Medulla oblongata (tissue), 1 donor: ENCODE measurements around the gene AGAP1.

Experiments used
- DNase-seq: peaks from one replicate; pipeline ENCODE4 v3.0.0-alpha.2; 2015; ENCODE audit errors: extremely low spot score

AGAP1 gene

GRCh38 chr2:235765181-235765820 lies 271.5 kb downstream of the AGAP1 start:
- DNase-seq: no peak

DNA sequence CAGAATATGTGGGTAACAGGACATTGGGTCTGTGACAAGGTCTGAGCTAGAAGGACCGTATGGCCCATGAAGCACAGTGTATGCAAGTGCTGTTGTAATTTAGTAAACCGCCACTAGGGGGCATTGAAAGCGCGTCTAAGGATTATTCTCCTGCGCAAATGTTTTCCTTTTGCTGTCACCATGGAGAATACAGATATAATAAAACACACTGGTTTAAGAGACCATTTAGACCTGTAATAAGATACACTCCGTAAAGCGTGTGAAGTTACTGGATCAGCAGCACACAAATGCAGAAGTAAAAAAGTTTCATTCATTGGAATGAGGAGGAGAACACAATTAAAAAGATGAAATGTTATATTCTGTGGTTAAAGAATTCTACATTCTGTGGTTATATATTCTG lies 272.4 kb downstream of the AGAP1 start:
- DNase-seq: peak; percentile 91

DNA sequence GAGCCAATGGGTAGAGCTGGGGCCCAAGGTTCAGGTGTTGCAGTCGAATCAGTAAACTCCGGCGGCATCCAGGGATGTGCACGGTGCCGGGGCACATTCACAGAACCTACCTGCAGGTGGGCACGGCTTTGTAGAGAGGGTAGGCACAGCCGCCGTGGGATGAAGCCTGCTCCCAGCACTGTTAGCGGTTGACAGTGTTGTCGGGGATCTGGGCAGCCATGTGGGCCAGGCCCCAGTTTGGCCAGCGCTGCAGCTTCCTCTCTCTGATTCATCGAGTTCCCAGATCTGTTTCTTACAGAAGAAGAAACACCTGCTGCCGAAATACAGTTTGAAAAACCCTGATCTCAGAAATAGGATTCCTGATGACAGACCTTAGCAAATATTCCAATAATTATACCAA lies 274.8 kb downstream of the AGAP1 start:
- DNase-seq: no peak

GRCh38 chr2:235769046-235769445 lies 275.2 kb downstream of the AGAP1 start:
- DNase-seq: no peak

DNA sequence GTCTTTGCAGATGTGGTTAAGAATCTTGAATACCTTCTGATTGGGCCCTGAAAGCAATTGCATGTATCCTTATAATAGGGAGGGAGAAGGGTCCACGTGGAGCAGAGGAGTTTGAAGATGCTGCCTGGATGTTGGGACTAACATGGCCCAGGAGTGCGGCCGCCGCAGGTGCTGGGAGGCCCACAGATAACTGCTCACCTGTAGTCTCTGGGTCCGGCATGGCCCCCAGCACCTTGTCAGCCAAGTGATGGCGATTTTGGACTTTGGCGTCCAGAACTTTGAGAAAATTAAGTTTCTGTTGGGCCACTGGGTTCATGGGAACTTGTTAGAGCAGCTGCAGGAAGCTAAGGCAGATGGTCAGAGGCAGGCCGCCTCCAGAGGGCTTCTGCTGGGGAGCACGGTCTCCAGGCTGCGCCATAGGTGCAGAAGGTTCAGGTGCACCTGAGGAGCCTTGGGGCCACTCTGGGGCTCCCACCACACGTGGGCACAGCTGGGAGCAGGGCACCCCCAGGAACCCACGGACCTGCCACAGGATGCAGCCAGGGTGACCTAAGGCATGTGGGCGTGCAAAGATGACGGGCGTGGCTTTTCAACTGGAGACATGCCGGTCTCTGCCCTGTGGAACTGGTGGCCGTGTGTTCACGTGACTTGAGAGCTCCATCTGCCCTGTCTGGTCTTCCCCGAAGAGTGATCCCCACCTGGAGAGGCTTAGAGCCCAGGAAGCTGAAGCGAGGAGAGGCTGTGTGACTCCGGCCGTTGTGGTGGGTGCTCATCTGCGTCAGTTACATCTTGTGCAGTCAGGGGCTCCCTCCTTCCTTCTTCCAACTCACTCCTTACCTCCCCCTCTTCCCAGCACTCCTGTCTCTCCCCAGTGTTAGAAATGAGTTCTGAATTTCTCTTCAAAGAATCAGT lies 277.3 kb downstream of the AGAP1 start:
- no peak for DNase-seq

GRCh38 chr2:235773188-235773928 lies 279.5 kb downstream of the AGAP1 start:
- DNase-seq: no peak

DNA sequence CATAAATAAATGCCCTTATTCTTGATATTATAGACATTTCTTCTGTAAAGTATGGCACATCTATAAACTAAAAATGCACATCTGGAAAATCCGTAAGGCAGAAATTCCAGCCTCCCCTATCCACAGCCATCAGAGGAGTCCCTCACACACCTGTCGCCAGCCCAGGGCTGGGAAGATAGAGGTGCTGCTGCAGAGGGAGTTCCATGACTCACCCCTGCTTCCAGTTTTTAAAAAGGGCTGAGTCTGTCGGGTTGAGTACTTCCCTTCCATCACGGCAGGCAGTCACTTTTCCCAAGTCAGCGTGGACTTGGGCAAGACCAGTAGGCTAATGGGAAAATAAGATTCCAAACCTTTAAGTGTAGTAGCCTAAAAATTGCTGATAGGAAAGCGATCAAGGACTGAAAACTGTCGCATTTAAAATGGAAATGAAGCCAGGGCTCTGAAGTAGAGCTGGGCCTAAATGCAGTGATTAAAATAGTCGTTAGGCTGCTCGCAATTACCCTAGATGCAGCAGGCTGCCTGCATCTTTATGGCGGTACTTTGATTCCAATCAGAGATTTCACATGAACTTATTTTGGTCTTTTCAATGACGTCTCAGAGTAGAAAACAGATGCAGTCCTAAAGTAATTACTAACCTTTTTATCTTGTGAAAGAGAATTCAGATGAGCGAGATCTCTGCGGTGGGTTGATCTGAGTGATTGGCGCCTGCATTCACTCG lies 280.5 kb downstream of the AGAP1 start:
- no peak for DNase-seq

DNA sequence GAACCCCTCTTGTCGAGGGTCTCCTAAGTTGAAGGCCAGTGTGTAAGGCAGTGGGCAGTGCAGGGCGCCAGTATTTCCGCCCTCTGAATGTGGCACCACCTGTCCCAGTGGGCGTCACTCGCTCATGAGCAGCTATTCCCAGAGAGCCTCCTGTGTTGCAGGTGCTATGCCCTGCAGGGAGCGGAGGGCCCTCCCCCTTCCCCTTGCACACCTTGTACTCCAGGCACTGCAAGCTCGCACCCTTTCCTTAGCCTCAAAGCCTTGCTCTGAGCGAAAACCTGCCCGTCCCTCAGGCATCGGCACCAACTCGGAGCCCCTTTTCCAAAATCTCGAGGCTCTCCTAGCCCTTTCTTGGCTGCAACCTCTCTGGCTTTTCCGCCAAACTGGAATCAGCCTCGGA lies 282.7 kb downstream of the AGAP1 start:
- no peak for DNase-seq

- DNase-seq: peak; percentile 81
Measured at GRCh38 chr2:235779444-235779896, 285.6 kb downstream of the AGAP1 start.

DNA sequence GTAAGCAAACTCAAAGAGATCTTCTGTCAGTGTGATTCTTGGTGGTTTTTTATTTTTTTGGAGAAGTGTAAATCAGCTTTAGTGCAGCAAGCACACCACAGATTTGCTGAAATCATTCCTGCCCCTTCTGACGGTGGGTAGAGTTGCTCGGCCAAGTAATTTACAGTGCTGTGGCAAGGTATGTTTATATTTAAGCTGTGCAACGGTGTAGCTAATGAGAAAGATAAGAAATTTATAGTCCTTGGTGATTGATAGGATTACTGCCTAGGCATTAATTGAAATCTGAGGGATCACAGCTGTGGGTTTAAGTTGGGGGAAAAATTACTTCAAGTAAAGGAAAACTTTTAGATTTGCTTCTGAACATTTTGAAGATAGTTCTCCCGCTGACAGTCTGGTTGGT lies 286.6 kb downstream of the AGAP1 start:
- no peak for DNase-seq

DNA sequence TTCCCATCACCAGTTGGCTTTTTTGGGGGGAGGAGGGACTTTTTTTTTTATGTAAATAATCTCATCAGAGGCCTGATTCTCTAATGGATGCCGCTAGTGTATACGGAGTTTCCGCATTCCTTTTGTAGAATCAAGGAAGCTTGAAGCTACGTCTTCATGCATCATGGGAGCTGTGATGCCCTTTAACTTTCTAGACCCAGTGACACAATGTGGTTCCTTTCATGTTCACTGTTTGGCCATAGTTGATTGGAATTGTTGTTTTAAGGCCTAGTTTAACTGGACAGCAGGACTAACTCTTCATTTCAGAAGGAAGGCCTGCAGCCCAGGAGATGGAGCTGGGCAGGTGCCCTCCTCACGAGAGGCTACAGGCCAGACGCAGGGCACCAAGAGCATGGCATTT lies 287.9 kb downstream of the AGAP1 start:
- no peak for DNase-seq

GRCh38 chr2:235784788-235785187 lies 290.9 kb downstream of the AGAP1 start:
- DNase-seq: no peak

GRCh38 chr2:235789552-235789951 lies 295.7 kb downstream of the AGAP1 start:
- no peak for DNase-seq

- no peak for DNase-seq
Measured at GRCh38 chr2:235793163-235793752, 299.4 kb downstream of the AGAP1 start.

DNA sequence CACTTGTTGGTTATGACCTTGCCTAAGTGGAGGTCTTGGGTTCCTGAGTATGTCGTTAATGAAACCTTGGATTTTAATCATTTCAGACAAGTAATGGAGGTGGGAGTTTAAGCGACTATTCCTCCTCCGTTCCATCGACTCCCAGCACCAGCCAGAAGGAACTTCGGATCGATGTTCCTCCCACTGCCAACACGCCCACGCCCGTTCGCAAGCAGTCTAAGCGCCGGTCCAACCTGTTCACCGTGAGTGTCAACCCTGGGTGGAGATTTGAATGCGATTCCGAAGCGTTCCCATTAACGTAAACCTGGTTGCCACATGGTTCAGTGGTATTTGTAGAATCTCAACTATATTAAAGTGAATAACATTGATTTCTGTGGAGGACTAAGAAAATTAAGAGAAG lies 305.4 kb downstream of the AGAP1 start:
- DNase-seq: no peak

GRCh38 chr2:235802542-235802941 lies 308.7 kb downstream of the AGAP1 start:
- DNase-seq: no peak

DNA sequence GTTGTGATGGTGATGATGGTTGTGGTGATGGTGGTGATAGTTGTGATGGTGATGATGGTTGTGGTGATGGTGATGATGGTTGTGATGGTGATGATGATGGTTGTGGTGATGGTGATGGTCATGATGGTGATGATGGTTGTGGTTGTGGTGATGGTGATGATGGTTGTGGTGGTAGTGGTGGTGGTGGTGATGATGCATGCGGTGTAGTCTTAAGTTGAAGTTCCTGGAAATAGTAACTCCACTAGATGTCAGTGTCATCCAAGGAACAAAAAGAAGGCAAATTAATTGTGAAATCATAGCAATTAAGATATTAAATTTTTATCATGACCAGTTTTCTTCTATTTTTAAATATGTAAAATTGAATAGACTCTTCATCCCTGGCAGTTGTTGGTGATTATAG lies 309.2 kb downstream of the AGAP1 start:
- no peak for DNase-seq

DNA sequence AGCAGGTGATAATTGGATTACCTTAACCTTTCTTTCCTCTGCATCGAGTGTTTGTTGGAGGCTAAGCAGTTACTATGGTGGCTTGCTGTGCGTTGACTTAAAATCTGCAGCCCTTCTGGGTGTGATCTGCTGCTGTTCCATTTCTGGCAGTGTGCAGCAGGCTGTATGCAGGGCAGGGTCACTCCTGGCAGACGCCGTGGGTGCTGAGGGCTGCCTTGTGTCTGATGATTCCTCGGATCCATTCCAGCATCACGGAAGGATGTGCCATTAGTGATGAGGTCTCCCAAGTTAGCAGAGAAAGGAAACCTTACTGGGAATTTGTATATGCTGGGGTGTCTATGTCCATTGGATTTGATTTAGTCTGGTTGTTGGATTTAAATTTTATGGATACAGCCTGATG lies 310.8 kb downstream of the AGAP1 start:
- DNase-seq: no peak

- DNase-seq: peak; percentile 40
Measured at GRCh38 chr2:235806986-235807750, 313.3 kb downstream of the AGAP1 start.

DNA sequence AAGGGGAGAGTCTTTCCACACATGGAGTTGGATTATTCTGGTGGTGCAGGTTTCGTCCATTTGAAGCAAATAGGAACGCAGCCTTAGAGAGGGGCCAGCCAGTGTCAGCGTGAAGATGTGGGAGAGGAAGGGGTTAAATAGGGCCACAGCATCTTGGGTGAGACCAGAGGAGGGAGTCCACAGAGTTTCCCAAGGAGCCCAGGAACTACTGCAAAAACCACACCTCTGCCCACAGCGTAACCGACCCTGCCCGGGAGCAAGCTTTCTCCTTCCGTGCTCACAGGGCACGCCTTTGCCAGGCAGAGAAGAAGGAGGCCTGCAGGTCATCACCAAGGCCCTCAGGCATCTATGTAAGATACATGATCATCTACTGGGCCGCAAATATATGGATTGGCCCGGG lies 314.5 kb downstream of the AGAP1 start:
- DNase-seq: no peak

- no peak for DNase-seq
Measured at GRCh38 chr2:235810252-235810651, 316.4 kb downstream of the AGAP1 start.
